Activated T-cell treated with anti-CD3 and anti-CD28 coated beads, Interleukin-2, amount 50 U/mL, for 24 hours (primary cell): ENCODE measurements around the gene SMNDC1.
"Not testable (repeated sequence)": the region's sequence is repeated elsewhere in the genome, so short reads cannot be mapped to it uniquely, and the experiment has no call there.

Experiments
- DNase-seq: peaks from one replicate; pipeline ENCODE4 v3.0.0-alpha.2; 2020
- H3K27ac Mint-ChIP-seq: 2 replicates; pipeline ENCODE4 v1.8.0; 2020; ENCODE audit warnings: mild to moderate bottlenecking, mixed read lengths
- H3K27me3 Mint-ChIP-seq: 2 replicates; pipeline ENCODE4 v1.8.0; 2020; ENCODE audit warnings: mixed read lengths
- H3K36me3 Mint-ChIP-seq: 2 replicates; pipeline ENCODE4 v1.8.0; 2020; ENCODE audit warnings: low read depth, mixed read lengths
- H3K4me1 Mint-ChIP-seq: 2 replicates; pipeline ENCODE4 v1.8.0; 2020; ENCODE audit warnings: low read depth, mixed read lengths
- H3K4me3 Mint-ChIP-seq: 2 replicates; pipeline ENCODE4 v1.8.0; 2020; ENCODE audit warnings: mild to moderate bottlenecking, moderate library complexity, mixed read lengths
- H3K9me3 Mint-ChIP-seq: 2 replicates; pipeline ENCODE4 v1.8.0; 2020; ENCODE audit warnings: mixed read lengths

The SMNDC1 gene

GRCh38 chr10:110263164-110263563 lies 41.6 kb downstream of the SMNDC1 start:
- Mint-ChIP-seq H3K27ac (no peak overlapping the region), H3K4me1 (peaks cover 13% of the 10 kb centered on the region), H3K9me3 (no peaks in the 10 kb centered on the region), H3K4me3 (no peak overlapping the region), H3K36me3 (peaks cover 2% of the 10 kb centered on the region), H3K27me3 (no peaks in the 10 kb centered on the region)
- no peak for DNase-seq

DNA sequence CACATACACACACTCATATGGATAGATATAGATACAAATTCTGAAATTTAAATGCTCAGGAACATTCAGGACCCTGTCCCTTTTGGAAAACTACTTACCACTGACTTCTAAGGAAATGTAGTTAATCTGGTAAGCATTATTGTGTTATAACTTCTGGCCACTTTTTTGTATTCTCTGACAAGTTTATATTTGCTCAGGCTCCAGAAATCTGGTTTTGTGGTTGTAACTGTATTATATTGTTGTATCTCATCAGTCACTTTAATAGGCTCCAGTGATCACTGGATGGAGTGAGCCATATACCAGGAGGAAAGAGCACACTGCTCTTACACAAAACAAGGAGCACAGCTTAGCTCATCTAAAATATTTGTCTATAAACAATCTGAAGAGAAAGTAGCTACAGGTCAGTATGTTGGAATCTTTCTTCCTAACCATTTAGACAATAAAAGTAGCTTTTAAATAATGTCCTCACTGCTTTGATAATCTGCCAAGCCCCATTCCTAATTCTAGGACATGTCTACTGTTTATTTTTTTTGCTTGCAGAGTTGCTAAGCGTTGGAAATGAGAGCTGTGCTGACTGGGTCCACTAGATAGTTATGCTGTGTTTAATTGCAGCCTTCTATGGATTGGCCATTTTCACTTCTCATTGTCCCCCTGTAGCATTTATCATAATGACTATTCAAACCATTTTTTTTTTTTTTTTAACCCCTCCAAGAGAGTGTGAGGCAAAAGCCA lies 43.8 kb downstream of the SMNDC1 start:
- no peak overlapping the region for H3K27ac Mint-ChIP-seq
- peaks cover under 1% of the 10 kb centered on the region for H3K9me3 Mint-ChIP-seq
- H3K27me3 Mint-ChIP-seq: no peaks in the 10 kb centered on the region
- no peak for DNase-seq
- peaks cover 2% of the 10 kb centered on the region for H3K4me1 Mint-ChIP-seq
- peaks cover 3% of the 10 kb centered on the region for H3K36me3 Mint-ChIP-seq
- no peak overlapping the region for H3K4me3 Mint-ChIP-seq

GRCh38 chr10:110259317-110259716 lies 45.4 kb downstream of the SMNDC1 start:
- H3K27me3 Mint-ChIP-seq: peaks cover 5% of the 10 kb centered on the region

DNA sequence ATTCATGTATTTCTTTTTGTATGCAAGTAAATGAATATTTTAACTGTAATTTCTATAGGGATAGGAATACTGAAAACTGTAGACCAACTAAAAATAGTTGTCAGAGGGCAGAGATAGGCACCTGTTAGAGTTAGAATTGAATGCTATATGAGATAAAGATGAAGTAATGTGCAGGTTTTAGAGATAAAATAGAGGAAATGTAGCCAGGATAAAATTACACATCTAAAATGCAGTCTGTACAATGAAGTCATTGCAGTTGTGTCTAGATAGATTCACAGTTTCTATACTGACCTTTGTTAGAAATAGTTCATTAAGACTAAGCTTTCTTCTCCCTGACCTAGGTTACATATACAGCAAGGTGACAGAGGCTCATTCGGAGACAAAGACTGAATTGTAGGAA lies 46.2 kb downstream of the SMNDC1 start:
- peaks cover 9% of the 10 kb centered on the region for H3K27me3 Mint-ChIP-seq
- peaks cover 10% of the 10 kb centered on the region for H3K4me1 Mint-ChIP-seq
- H3K27ac Mint-ChIP-seq: no peak overlapping the region
- DNase-seq: no peak
- peaks cover 7% of the 10 kb centered on the region for H3K9me3 Mint-ChIP-seq
- no peak overlapping the region for H3K4me3 Mint-ChIP-seq
- H3K36me3 Mint-ChIP-seq: peaks cover 15% of the 10 kb centered on the region

More at GRCh38 chr10:110259317-110259716, 45.4 kb downstream of the SMNDC1 start:
- DNase-seq: no peak
- H3K27ac Mint-ChIP-seq: no peak overlapping the region
- peaks cover 17% of the 10 kb centered on the region for H3K36me3 Mint-ChIP-seq
- H3K4me3 Mint-ChIP-seq: no peak overlapping the region
- peaks cover 7% of the 10 kb centered on the region for H3K9me3 Mint-ChIP-seq
- H3K4me1 Mint-ChIP-seq: peaks cover 8% of the 10 kb centered on the region

DNA sequence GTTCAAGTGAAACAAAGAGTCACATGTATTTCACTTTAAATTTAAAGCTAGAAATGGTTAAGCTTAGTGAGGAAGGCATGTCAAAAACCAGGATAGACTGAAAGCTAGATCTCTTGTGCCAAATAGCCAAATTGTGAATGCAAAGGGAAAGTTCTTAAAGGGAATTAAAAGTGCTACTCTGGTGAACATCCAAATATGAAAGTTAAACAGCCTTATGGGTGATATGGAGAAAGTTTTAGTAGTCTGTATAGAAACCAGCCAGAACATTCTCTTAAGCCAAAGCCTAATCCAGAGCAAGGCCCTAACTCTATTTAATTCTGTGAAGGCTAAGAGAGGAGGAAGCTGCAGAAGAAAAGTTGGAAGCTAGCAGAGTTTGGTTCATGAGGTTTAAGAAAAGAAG lies 50.3 kb downstream of the SMNDC1 start:
- Mint-ChIP-seq H3K36me3 (peaks cover 18% of the 10 kb centered on the region), H3K4me3 (no peak overlapping the region), H3K27me3 (peaks cover 10% of the 10 kb centered on the region), H3K9me3 (peaks cover 7% of the 10 kb centered on the region), H3K27ac (no peak overlapping the region), H3K4me1 (peaks cover 35% of the 10 kb centered on the region)
- no peak for DNase-seq

GRCh38 chr10:110252151-110252550 lies 52.6 kb downstream of the SMNDC1 start:
- Mint-ChIP-seq H3K36me3 (peaks cover 27% of the 10 kb centered on the region), H3K27me3 (peaks cover 12% of the 10 kb centered on the region), H3K4me1 (peaks cover 40% of the 10 kb centered on the region), H3K9me3 (peaks cover 7% of the 10 kb centered on the region), H3K27ac (no peak overlapping the region), H3K4me3 (no peak overlapping the region)
- no peak for DNase-seq

DNA sequence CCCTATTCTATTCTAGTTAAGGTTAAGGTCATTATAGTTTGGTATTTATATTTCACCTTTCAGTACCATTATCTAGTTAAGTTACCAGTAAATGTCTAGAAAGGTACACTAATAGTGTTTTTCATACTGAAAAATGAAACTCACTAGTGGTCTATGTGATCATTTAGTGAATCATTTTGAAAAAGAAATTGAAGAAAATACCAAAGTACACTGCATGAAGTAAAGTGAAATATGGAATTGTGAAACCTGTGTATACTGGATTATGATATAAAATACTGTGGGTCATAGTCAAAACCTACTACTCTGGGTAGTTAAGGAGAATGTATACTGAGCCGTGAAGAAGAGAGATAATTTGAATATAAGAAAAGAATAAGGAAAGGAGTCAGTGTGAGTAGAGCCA lies 53.3 kb downstream of the SMNDC1 start:
- H3K9me3 Mint-ChIP-seq, DNase-seq: not testable (repeated sequence)
- Mint-ChIP-seq H3K27ac (peak overlapping the region; percentile 71), H3K4me3 (peak overlapping the region; percentile 6), H3K27me3 (peaks cover 20% of the 10 kb centered on the region), H3K4me1 (peaks cover 40% of the 10 kb centered on the region), H3K36me3 (peaks cover 35% of the 10 kb centered on the region)

- H3K27me3 Mint-ChIP-seq: peaks cover 23% of the 10 kb centered on the region
- not testable (repeated sequence) for H3K9me3 Mint-ChIP-seq, DNase-seq, H3K4me3 Mint-ChIP-seq
- peak overlapping the region; percentile 27 for H3K27ac Mint-ChIP-seq
- H3K36me3 Mint-ChIP-seq: peaks cover 27% of the 10 kb centered on the region
- H3K4me1 Mint-ChIP-seq: peaks cover 40% of the 10 kb centered on the region
These were observed 55.2 kb downstream of the SMNDC1 start for GRCh38 chr10:110249489-110249888.

DNA sequence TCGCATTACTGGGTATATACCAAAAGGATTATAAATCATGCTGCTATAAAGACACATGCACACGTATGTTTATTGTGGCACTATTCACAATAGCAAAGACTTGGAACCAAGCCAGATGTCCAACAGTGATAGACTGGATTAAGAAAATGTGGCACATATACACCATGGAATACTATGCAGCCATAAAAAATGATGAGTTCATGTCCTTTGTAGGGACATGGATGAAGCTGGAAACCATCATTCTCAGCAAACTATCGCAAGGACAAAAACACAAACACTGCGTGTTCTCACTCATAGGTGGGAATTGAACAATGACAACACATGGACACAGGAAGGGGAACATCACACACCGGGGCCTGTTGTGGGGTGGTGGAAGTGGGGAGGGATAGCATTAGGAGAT lies 56.9 kb downstream of the SMNDC1 start:
- Mint-ChIP-seq H3K27me3 (peaks cover 16% of the 10 kb centered on the region), H3K36me3 (peaks cover 27% of the 10 kb centered on the region), H3K4me1 (peaks cover 36% of the 10 kb centered on the region)
- not testable (repeated sequence) for H3K4me3 Mint-ChIP-seq, H3K27ac Mint-ChIP-seq, DNase-seq, H3K9me3 Mint-ChIP-seq

- Mint-ChIP-seq H3K27me3 (peaks cover 16% of the 10 kb centered on the region), H3K27ac (no peak overlapping the region), H3K36me3 (peaks cover 28% of the 10 kb centered on the region), H3K4me1 (peaks cover 31% of the 10 kb centered on the region), H3K9me3 (no peaks in the 10 kb centered on the region), H3K4me3 (no peak overlapping the region)
- DNase-seq: no peak
These were observed 60.2 kb downstream of the SMNDC1 start for GRCh38 chr10:110244550-110244949.

- no peak overlapping the region for H3K27ac Mint-ChIP-seq
- no peak for DNase-seq
- no peaks in the 10 kb centered on the region for H3K9me3 Mint-ChIP-seq
- H3K4me3 Mint-ChIP-seq: no peak overlapping the region
- H3K27me3 Mint-ChIP-seq: peaks cover 13% of the 10 kb centered on the region
- H3K36me3 Mint-ChIP-seq: peaks cover 36% of the 10 kb centered on the region
- peaks cover 30% of the 10 kb centered on the region for H3K4me1 Mint-ChIP-seq
These were observed 62.2 kb downstream of the SMNDC1 start for GRCh38 chr10:110242511-110242910.

- H3K9me3 Mint-ChIP-seq: no peaks in the 10 kb centered on the region
- peaks cover 35% of the 10 kb centered on the region for H3K36me3 Mint-ChIP-seq
- H3K4me1 Mint-ChIP-seq: peaks cover 30% of the 10 kb centered on the region
- no peak overlapping the region for H3K27ac Mint-ChIP-seq
- no peak for DNase-seq
- peaks cover 10% of the 10 kb centered on the region for H3K27me3 Mint-ChIP-seq
- H3K4me3 Mint-ChIP-seq: no peak overlapping the region
These were observed 62.9 kb downstream of the SMNDC1 start for GRCh38 chr10:110241841-110242240.

DNA sequence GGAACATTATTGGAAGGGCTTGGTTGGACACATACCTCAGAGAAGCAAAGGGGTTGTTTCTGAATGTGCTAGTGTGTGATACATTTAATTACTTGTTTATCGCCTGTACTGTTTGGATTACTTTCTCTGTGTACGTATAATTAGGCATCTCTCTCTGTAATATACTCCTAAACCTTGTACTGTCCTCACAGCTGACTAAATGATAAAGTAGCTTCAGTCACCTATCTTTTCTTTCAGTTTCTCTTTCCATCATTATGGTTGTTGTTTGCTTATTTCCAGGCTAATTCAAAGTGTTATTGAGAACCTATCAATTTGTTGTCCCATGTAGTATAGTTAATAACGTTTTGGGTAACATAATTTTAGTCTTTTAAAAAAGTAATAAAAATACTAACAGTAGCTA lies 63.3 kb downstream of the SMNDC1 start:
- peaks cover 31% of the 10 kb centered on the region for H3K36me3 Mint-ChIP-seq
- H3K27me3 Mint-ChIP-seq: peaks cover 6% of the 10 kb centered on the region
- DNase-seq: no peak
- H3K27ac Mint-ChIP-seq: no peak overlapping the region
- peaks cover 30% of the 10 kb centered on the region for H3K4me1 Mint-ChIP-seq
- H3K9me3 Mint-ChIP-seq: no peaks in the 10 kb centered on the region
- no peak overlapping the region for H3K4me3 Mint-ChIP-seq
